HuH-7 (cell line): ENCODE measurements around the gene FBLN7.
A peak's percentile ranks its signal among the peaks of the same experiment; 100 is the strongest.
"Not testable (repeated sequence)": the region's sequence is repeated elsewhere in the genome, so short reads cannot be mapped to it uniquely, and the experiment has no call there.

ENCODE experiments used
- DNase-seq: peaks from one replicate; pipeline ENCODE4 v3.0.0; 2011; ENCODE audit warnings: low spot score

Gene FBLN7, protein sequence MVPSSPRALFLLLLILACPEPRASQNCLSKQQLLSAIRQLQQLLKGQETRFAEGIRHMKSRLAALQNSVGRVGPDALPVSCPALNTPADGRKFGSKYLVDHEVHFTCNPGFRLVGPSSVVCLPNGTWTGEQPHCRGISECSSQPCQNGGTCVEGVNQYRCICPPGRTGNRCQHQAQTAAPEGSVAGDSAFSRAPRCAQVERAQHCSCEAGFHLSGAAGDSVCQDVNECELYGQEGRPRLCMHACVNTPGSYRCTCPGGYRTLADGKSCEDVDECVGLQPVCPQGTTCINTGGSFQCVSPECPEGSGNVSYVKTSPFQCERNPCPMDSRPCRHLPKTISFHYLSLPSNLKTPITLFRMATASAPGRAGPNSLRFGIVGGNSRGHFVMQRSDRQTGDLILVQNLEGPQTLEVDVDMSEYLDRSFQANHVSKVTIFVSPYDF

DNA sequence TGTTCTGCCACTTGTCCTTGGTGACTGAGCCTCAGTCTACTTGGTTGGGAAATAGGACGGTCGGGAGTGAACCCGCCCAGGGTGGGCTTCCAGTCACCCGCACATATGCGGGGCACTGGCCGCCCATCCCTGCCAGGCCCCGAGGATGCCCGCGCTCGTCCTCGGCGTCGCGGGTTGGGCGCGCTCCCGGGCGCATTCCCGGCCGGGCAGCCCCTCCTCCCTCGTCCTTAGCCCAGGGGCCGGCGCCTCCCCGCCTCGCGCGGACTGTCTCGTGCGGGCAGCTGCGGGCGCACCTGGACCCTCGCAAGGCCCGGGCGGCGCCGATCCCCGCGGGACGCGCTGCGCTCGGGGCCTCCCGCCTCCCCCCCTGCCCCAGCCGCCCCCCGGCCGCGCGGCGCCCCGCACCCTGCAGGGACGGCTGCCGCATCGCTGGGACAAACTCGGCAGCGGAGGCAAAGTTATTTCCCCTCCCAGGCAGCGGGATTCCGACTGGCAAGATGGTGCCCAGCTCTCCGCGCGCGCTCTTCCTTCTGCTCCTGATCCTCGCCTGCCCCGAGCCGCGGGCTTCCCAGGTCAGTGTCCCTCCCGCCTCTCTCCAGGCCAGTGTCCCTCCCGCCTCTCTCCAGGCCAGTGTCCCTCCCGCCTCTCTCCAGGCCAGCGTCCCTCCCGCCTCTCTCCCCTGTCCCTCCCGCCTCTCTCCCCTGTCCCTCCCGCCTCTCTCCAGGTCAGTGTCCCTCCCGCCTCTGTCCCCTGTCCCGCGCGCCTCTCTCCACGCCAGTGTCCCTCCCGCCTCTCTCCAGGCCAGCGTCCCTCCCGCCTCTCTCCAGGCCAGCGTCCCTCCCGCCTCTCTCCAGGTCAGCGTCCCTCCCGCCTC is at the start of gene FBLN7:
FBLN7 (plus strand) TSS at position 227 of the 874 bp plus-strand sequence; CDS start at position 498, 271 bp downstream.
- peak; percentile 56 for DNase-seq

DNA sequence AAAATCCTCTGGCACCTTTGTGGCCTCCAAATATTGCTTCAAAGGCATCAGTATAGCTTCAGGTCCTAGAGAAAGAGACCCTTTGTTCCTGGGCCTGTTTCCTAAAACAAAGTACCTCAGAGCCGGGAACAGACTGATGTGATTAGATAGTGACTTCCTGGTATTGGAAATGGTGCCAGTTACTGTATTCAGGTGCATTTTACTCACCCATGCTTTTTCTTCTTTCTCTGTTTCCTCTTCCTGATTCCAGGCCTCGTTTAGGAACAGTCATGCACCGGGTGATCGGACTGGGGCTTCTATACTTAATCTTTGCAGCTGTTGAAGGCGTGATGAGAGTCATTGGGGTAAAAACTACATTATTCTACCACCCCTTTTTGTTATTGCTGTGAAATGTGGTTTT is 48.8 kb upstream of the FBLN7 start:
- no peak for DNase-seq

DNA sequence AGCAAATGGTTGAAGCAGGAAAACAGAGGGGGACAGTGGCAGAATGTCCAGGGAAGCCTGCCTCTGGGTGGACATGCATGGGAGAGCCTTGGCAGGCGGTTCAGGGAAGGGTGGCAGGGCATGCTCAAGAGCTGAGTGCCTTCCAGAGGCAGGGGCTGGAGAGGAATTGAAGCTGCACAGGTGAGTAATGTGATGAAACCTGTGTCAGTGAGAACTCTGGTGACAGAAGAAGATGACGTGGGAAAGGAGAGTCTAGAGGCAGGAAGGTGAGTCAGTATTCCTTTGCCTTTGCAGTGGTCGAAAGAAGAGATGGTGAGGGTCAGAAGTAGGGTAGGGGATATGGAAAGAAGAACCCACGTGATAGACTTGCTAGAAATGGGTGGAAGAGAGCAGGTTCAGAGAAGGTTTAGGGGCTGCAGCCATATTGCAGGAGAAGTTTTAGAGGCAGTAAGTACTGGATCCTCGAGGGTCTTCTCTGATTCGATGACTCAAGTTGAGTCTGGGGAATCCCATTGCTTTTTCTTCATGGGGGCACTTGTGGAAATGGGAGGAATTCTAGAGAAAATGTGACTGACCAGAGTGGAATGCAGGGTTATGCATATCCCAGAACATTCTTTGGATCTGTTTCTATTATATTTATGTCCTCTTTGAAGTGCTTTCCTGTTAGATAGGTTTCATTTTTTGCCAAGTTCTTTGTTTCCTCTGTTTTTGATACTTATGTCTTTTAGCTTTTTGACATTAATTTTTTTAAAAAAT is 45.7 kb upstream of the FBLN7 start:
- no peak for DNase-seq

DNA sequence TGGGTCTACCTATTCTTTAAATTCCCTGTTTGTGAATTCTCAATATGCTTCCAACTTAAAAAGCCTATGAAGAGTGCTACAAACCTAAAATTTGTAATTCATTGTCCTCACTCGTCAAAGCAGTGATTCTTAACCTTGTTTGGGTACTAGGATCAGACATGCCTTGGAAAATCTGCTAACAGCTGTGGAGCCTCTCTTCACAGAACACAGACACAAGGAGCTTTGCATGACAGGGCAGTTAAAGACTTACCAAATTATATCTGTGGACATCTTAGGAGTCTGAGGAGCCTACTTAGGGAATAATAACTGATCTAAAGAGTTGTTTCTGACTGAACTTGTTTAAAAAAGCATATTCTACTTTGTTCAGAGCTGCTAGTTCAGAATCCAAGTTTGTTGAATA is 45.0 kb upstream of the FBLN7 start:
- DNase-seq: no peak

DNA sequence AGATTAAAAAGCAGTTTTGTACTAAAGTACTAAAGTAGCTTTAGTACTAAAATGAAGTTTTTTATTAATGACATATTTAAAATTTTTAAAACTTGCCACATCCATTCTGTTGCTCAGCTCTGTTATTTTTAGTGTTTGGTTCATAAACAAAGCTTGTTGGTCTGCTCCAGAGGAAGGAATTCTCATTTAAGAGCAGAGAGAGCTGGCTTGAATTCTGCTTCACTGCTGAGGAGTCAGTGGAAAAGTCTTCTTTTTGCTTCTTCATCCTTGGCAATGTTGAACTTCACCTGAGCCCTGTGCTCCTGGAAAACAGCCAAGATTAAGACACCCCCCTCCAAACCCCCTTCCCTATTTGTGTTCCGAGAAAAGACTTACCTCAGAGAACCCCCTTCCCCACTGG is 42.5 kb upstream of the FBLN7 start:
- no peak for DNase-seq

DNA sequence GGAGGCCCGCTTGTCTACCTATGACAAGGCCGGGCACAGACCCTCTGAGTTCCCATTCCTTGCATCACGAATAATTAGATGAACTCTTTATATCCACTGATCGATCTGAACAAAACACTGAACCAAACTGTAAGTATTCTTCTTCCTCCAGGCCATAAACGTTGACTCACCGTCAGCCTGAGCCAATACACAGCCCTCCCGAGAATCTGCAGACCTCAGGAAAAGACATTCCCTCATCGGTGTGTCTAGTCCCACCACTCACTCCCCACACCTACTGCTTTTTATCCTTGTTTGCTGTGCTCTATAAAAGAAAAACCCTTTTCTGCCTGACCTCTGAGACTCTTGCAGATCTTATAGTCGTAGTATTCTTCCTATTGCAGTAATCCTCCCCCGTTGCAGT is 42.1 kb upstream of the FBLN7 start:
- DNase-seq: no peak

DNA sequence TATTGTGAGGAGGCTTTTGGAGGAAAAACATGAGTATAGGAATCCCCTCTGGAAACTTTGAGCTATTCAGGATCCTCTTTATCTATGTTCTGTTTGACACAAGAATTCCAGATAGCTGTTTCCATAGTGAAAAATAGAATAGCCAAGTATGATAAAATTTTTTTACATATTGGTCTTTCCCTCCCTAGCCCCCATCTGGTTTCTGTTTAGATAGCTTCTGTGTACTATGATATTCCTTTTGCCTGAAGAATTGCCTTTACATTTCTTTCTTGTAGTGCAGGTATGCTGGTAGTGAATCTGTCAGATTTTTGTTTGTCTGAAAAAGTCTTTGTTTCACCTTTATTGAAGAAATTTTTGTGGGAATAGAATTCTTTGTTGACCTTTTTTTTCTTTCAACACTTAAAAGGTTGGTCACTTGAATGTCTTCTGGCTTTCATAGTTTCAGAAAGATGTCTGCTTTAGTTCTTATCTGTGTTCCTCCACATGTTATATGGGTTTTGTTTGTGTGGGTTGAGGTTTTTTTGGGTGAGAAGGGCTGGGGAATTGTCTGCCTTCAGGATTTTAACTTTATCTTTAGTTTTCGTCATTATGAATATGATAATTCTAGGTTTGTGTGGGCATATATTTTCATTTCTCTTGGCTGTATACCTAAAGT is 29.9 kb upstream of the FBLN7 start:
- DNase-seq: no peak

DNA sequence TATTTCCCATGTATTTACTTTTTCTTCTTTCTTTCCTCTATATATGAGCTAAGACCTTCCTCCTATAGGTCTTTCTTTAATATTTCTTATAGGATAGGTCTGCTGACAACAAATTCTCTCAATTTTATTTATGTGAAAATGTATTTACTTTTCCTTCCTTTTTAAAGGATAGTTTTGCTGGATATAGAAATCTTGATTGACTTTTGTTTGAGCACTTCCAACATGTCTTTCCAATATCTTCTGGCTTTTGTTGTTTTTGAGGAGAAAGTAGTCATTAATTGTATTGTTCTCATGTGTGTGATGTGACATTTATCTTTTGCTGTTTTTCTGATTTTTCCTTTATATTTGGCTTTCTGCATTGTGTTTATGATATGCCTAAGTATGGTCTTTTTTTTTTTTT is 28.9 kb upstream of the FBLN7 start:
- DNase-seq: no peak

DNA sequence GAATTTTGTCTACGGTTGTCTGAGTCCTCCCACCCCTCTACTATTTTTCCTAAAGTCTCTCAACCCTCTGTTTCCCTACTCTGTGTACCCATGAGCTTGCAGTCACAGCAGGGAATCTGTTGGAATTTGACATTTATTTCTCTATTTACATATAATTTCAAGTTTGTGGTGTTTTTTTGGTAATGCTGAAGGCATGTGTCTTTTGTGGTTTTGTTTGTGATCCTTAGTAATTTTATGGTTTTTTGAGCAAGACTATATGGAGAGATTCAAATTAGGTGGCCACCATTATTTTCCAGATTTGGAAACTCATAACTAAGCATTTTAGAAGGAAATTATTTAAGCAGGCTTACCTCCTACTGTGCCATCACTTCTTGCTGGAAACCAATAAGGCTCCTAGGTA is 27.2 kb upstream of the FBLN7 start:
- no peak for DNase-seq

DNA sequence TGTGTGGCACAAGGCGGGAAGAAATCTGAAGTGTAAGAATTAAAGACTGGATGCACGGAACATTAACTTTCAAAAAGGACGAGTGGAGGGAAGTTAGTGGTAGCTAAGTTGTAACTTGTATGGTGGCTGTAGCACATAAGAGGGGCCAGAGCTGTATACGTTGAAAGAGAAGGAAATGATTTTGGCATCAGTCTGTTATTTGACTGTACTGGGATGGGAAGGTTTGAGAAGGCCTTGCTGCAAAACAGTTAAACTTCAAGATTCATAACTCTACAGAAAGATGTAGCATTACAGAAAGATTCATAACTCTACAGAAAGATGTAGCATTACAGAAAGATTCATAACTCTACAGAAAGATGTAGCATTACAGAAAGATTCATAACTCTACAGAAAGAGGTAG is 24.8 kb upstream of the FBLN7 start:
- DNase-seq: not testable (repeated sequence)

DNA sequence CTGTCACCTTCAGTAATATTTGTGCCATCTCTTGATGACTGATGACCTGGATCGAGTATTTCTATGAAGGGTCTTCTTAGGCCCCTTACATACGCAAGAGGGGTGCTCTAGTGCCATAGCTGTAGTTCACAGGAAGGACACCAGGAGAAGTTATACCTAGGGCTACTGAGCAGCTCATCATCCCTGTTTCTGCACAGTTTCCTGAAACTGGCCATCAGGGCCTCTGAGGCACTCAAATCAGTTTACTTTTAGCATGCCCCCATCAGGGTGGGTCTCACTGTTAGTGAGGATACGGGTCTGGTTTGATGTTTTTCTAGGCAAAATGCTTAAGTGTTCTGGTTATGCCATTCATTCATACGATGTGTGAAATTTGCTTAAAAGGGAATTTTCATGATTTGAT is 20.0 kb upstream of the FBLN7 start:
- no peak for DNase-seq

DNA sequence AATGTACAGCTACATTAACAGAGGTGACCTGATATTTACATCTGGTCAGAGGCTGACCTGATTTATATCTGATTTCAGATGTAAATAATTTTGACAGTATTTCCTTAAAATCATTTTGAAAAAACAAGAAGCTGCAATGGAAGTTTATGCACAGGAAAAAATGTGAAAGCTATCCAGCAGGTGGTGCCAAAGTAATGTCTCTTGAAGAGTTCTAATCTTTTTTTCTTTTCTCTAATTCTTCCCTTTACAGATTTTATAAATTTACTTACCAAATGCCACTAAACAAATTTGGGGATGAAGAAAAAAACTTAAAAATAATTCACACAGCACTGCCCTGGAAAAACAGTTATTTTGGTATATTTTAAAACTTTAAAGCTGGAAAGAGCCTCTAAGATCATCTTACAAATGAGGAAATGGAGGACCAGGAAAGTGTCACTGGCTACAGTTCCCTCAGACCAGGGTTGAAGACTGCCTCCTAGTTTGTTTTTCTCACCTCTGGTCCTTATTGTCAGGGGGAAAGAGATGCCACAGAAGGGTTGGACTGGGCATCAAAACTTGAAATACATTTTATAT is 16.4 kb upstream of the FBLN7 start:
- no peak for DNase-seq

DNA sequence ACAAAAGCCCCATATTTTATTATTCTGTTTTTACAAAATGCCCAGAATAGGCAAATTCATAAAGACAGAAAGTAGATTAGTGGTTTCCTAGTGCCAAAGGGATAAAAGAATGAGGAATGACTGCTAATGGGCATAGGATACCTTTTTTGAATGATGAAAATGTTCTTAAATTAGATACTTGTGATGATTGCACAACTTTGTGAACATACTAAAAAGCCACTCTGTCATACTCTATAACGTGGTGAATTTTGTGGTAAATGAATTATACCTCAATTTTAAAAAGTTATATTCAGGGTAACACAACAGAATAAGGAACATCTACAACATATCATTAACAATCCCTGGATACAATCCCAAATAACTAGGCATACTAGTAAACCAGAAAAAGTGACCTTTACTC is 9.1 kb upstream of the FBLN7 start:
- DNase-seq: no peak

DNA sequence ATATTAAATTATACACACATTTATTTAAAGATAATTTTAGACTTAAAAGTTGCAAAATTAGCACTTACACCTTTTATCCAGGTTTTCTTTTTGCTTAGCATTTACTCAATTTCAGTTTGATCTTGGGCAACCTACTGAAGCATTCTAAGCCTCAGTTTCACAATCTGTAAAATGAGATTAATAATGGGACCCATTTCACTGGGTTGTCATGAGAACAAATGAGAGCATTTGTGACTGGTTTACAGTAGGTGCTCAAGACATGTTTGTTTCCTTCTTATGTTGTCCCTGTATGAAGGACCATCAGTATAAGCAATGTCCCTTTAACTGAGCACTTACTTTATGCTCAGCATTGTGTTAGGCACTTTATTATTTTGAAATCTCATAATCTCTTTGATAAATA is 4.8 kb upstream of the FBLN7 start:
- no peak for DNase-seq

DNA sequence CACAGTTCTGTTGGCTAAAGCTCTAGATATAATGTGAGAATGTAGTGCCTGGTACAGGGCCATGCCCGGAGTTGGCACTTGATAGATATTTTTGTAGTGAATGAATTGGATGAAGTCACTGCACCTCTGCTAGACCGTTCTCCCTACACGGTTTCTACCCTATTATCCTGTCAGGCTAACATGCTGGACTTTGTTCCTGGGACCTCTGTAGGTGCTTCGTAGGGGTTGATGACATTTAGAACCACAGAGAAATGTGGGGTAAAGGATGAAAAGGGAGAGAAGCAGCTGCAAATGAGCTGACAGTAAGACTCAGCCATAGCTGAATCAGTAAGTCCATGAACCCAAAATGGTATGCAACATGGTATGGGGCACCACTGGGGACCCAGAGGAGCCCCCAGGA is 4.1 kb upstream of the FBLN7 start:
- DNase-seq: no peak

DNA sequence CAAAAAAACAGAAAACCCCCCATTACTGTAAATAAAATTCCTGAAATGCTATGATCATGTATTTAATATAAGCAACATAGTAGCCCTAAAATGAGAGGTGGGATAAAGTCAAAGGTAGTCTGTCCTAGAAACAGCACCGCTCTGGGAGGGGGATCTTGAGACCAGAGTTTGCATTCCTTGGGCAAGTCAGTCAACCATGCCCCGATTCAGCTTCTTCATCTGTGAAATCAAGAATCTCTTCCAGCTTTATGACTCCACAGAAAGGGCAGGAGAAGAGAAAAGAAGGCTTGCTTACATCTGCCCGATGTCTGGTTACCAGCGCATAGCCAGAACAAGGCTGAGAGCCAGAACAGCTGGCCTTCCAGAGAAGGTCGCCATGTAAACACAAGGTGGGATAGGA is 2.1 kb upstream of the FBLN7 start:
- DNase-seq: no peak

DNA sequence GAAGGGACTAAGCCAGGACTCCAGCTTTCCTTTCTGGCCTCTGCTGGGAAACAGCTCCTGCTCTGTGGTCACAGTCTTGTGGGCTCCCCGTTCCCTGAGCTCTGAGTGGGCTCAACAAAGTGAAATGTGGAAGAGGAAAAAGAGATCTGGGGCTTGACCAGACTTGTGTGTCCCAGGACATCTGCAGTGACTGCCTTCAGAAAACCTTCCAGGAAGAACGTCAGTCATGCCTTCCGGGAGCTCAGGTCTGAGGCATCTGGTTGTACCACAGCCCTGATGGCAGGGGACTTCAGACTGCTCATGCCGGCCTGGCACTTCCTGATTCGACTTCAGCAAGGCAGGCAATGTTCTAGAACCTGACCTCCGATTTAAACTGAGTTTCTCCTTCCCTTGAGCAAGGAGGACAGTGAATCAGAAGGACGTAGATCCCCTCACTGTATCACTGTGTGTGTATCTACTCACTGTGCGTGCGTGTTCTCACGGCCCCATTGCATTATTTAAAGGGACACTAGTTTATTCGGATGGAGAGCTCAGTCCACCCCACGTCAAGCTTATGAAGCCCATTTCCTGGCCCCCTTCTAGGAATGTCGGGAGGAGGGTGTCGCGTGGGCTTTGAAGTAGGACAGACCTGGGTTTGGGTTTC is 548 bp upstream of the FBLN7 start:
- DNase-seq: peak; percentile 68

DNA sequence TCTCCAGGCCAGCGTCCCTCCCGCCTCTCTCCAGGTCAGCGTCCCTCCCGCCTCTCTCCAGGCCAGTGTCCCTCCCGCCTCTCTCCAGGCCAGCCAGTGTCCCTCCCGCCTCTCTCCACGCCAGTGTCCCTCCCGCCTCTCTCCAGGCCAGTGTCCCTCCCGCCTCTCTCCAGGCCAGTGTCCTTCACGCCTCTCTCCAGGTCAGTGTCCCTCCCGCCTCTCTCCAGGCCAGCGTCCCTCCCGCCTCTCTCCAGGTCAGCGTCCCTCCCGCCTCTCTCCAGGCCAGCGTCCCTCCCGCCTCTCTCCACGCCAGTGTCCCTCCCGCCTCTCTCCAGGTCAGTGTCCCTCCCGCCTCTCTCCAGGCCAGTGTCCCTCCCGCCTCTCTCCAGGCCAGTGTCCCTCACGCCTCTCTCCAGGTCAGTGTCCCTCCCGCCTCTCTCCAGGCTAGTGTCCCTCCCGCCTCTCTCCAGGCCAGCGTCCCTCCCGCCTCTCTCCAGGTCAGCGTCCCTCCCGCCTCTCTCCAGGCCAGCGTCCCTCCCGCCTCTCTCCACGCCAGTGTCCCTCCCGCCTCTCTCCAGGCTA is 939 bp downstream of the FBLN7 start:
- DNase-seq: not testable (repeated sequence)

DNA sequence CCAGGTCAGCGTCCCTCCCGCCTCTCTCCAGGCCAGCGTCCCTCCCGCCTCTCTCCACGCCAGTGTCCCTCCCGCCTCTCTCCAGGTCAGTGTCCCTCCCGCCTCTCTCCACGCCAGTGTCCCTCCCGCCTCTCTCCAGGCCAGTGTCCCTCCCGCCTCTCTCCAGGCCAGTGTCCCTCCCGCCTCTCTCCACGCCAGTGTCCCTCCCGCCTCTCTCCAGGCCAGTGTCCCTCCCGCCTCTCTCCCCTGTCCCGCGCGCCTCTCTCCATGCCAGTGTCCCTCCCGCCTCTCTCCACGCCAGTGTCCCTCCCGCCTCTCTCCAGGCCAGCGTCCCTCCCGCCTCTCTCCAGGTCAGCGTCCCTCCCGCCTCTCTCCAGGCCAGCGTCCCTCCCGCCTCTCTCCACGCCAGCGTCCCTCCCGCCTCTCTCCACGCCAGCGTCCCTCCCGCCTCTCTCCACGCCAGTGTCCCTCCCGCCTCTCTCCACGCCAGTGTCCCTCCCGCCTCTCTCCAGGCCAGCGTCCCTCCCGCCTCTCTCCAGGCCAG is 1.5 kb downstream of the FBLN7 start:
- DNase-seq: not testable (repeated sequence)

DNA sequence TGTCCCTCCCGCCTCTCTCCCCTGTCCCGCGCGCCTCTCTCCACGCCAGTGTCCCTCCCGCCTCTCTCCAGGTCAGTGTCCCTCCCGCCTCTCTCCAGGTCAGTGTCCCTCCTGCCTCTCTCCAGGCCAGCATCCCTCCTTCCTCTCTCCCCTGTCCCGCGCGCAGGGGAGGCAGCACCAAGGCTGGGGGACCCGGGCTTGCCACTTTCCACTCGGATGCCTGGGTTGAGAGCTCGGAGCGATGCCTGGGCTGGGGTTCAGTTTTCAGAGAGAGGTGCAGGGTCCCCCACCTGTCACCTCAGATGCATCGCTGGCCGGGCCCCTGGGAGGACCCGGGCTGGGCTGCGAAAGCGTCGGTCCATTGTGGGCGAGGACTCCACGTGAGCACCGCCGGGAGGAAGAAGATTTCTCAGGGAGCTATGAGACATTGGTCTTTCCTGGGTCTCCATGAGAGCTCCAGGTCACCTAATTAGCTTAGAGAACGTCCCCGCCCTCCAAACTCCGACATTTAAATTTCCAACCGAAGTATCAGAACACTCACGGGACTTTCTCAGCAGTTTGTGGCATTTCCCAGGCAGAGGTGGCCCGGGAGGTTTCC is 2.1 kb downstream of the FBLN7 start:
- no peak for DNase-seq
